ENCODE data around the gene DMRTC1.
"Not testable (repeated sequence)": the region's sequence is repeated elsewhere in the genome, so short reads cannot be mapped to it uniquely, and the experiment has no call there.

The DMRTC1 gene, protein sequence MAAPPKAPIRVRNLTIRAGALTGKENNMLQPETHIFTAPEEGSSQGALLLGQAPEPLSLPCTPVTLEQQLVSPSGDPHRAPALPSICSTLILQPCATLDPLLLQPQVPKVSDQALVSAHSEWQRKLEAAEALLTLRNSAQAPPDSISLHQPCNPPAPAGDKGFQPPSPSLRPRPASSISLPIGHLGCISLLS

DNA sequence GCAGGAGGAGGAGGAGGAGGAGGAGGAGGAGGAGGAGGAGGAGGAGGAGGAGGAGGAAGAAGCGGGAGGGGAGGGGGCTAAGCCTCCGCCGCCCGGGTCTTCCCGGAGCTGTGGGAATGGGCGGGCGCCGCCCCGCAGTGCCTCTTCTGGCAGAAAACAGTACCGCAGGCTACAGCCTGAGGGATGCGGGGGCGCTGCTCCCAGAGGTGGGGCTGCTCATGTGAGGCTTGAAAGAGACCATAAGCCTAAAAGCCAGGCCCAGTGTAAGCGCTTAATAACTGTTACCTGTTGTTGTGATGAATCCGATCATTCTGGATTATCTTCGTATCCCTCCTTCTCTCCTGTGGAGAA, at the start of gene DMRTC1:
Gene DMRTC1 (minus strand): TSS at position 19 of the 351 bp plus-strand sequence. CDS start 68,143 bp downstream, outside the sequence.
- not testable (repeated sequence) for DNase-seq (ENCODE audit: low spot score)

DNA sequence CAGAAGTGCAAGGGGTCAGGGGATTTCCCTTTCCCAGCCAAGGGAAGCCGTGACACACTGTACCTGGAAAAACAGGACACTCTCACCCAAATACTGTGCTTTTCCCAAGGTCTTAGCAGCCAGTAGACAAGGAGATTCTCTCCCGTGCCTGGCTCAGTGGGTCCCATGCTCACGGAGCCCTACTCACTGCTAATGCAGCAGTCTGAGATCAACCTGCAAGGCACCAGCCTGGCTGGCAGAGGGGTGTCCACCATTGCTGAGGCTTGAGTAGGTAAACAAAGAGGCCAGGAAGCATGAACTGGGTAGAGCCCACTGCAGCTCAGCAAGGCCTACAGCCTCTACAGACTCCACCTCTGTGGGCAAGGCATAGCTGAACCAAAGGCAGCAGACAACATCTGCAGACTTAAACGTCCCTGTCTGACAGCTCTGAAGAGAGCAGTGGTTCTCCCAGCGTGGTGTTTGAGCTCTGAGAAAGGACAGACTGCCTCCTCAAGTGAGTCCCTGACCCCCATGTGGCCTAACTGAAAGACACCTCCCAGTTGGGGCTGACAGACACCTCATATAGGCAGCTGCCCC, 37.3 kb upstream of the DMRTC1 start:
- DNase-seq (ENCODE audit: low spot score) = not testable (repeated sequence)

DNA sequence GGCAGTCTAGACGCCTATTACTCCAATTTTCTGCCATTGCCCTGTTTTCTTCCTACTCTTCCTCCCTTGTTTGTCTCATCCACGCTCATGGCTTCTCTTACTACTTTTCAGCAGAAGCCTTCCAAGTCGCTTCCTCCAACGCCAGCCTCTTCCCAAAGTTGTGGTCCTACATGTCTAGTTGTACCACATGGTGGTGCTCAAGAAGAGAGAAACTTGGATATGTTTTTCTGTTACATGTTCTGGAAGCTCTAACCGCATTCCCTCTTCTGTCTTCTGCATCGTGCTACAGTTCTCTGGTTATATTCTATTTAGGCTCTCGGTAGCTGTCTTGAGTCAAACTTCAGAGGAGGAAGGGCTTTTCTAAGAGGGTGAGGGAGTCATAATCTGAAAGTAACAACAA, 31.2 kb upstream of the DMRTC1 start:
- not testable (repeated sequence) for DNase-seq (ENCODE audit: low spot score)

DNA sequence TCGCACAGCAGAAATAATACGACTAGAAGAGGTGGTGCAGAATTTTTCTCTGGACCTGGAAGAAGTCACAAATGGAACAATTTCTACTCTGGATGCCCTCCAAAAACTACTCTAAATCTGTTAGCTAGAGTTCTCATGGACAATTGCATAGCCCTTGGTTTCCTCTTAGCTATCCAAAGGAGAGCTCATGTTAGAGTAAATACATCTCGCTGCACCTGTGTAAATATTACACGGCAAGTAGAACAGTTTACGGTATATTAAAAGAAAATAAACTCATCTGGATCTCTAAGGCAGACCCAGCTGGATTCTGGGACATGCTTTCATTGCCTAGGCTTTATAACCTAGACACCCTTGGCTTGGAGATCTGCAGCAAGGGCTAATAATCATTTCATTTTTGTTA, 28.2 kb upstream of the DMRTC1 start:
- not testable (repeated sequence) for DNase-seq (ENCODE audit: low spot score)

DNA sequence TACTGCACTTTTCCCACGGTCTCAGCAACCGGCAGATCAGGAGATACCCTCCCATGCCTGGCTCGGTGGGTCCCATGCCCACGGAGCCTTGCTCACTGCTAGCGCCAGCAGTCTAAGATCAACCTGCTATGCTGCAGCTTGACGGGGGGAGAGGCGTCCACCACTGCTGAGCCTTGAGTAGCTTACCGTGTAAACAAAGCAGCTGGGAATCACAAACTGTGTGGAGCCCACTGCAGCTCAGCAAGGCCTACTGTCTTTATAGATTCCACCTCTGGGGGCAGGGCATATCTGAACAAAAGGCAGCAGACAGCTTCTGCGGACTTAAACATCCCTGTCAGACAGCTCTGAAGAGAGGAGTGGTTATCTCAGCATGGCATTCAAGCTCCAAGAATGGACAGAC, 16.3 kb upstream of the DMRTC1 start:
- not testable (repeated sequence) for DNase-seq (ENCODE audit: low spot score)

DNA sequence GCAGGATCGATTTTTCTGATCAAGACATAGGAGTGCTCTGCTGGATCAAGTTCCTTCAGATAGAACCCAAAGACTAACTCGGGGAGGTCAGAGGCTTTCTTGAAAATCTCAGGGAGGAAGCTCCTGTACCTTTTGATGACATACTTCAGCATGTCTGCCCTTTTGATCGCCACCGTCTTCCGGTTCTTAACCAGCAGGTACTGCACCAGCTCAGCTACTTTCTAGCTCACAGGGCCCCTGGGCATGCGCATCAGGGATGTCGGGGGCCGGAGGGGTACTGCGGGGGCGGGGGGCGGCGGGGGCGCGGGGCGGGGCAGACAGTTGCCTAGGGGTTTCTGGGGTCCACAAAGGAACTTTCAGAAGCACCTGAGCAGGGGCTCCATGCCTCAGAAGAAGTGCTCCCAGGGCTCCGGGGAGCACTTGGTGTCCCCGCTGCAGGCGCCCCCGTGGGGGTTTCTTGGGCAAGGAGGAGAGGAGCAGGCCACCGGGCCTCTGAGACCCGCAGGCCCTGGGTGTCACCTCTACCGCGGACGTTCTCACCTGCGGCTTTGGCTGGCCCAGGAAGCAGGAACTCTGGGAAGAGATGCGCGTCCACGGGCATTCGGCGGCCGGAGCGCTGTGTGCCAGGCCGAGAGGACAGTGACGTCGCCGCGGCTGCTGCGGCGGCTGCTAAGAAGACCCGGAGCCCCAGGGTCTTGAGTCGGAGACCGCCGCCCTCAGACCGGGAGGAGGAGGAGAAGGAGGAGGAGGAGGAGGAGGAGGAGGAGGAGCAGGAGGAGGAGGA, 410 bp downstream of the DMRTC1 start:
- not testable (repeated sequence) for DNase-seq (ENCODE audit: low spot score)

DNA sequence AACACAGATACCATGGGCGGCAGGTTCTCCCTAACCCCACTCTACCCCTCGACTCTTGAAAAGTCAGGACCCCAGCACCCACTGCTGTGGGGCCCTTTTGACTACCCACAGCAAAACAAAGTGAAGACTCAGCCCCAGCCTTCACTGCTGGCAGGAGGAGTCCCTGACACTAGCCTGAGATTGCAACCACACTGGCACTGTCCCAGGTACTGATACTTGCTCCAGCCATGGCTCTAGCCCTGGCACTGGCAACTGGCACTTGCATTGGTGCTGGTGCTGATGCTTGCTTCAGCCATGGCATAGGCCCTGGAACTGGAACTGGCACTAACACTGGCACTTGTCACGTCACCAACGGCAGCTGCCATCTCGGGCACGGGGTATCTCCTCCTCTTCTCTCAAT, 1.4 kb downstream of the DMRTC1 start:
- not testable (repeated sequence) for DNase-seq (ENCODE audit: low spot score)

DNA sequence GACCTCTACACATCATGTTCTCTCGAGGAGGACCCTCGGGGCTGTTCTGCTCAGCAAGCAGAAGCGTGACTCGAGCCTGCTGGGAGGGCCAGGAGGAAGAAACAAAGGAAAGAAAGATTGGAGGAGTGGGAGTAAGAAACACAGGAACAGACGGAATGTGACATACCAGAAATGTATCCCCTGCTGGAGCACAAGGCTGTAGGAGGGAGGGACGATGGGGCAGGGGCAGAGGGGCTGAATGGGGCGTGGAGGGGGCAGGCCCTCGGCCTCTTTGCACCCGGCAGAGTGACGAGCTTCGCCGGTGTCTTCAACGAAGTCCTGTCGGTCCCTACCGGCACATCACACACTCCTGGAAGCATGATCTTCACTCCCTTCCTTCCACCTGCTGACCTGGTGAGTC, 5.7 kb downstream of the DMRTC1 start, which contains the start of gene FAM236A:
Gene FAM236A (plus strand): TSS at position 301 of the 400 bp plus-strand sequence. CDS start 57 bp downstream, at position 358.
- DNase-seq (ENCODE audit: low spot score) = not testable (repeated sequence)

DNA sequence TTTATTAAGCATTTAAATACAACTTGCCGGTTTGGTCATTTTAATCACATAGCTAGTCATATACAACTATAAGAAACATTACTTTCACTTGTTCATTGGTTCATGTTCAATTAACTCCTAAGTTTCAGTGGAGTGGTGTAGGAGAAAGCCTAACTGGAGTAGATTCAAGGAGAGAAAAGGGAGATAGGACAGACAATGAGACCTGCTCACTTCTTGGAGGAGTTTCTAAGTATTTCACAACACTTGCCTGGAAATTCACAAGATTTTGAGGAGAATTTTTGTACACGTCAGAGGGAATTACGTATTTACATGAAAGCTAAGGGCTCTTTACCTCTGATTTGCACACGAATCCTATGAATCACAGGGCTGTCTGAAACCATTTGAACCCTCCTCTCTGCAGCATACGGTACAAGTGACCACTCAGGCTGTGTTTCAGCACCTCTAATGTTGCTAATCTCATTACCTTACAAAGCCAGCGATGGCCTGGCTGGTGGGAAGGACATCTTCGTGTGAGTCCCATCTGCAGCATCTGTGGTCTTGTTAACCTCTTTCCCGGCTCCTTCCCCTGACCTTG, 6.7 kb downstream of the DMRTC1 start:
- DNase-seq (ENCODE audit: low spot score) = not testable (repeated sequence)

DNA sequence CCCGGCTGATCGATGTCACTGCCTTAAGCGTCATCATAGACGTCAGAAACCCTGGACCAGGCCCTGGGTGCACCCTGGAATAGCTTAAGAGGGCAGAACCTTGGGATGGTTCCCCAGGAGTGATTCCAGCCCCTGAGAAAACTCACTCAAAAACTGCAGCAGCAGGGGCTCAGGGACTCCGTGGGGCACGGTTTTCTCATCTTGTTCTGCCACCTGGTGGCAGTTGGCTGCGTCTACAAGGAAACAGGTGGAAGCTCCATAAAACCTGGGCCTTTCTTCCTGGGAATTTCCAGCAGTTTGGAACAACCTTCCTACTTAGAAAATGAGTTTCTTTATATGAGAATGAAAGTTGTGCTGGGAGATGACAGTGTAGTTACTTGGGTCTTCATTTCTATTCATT, 7.2 kb downstream of the DMRTC1 start:
- not testable (repeated sequence) for DNase-seq (ENCODE audit: low spot score)

DNA sequence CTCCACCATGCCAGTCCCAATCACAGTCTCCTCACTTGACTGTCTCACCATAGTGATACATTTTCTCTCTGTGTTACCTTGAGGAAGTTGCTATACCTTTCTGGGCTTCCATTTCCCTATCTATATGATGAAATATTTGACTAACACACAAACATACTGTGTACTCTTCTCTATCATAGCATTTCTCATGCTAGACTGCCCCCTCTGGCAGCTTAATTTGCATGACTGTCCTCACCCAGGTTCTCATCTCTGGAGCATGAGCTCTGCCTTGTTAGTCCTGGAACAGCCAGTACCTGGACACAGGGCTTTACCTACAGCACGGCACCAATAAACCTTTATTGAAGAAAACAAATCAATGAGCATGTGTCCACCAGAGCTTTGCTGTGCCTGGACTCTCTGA, 11.4 kb downstream of the DMRTC1 start:
- not testable (repeated sequence) for DNase-seq (ENCODE audit: low spot score)

DNA sequence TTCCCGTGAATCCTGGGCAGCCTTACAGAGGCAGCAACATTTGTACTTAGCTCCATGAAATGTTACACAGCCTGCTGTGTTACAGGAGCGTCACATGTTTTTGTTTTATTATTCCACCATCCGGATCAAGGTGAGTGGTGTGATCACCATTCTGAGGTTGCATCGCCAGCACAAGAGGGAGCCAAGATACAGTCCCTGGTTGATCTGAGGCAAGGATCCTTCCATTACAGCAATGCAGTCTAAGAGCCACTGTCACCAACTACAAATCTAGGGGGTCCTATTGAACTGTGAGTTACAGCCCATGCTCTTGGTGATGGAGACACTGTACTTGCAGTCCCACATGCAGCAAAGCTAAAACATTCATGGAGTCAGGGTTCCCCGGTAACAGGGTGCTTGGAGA, 27.5 kb downstream of the DMRTC1 start:
- DNase-seq (ENCODE audit: low spot score) = not testable (repeated sequence)

DNA sequence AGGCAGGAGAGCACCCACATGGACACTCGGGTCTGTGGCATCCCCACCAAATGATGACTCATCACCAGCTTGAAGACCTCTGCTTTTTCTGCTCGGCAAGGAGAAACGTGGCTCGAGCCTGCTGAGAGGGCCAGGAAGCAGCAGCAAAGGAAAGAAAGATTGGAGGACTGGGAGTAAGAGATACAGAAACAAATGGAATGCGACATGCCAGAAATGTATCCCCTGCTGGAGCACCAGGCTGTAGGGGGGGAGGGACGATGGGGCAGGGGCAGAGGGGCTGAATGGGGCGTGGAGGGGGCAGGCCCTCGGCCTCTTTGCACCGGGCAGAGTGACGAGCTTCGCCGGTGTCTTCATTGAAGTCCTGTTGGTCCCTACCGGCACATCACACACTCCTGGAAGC, 31.3 kb downstream of the DMRTC1 start, which contains the start of gene FAM236C:
Gene FAM236C (plus strand): TSS at position 301 of the 400 bp plus-strand sequence. CDS start 100 bp downstream, outside the sequence.
- not testable (repeated sequence) for DNase-seq (ENCODE audit: low spot score)

DNA sequence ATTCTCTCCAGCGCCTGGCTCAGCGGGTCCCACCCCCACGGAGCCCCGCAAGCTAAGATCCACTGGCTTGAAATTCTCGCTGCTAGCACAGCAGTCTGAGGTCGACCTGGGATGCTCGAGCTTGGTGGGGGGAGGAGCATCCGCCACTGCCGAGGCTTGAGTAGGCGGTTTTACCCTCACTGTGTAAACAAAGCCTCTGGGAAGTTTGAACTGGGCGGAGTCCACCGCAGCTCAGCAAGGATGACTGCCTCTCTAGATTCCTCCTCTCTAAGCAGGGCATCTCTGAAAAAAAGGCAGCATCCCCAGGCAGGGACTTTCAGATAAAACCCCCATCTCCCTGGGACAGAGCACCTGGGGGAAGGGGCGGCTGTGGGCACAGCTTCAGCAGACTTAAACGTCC, 53.9 kb downstream of the DMRTC1 start:
- not testable (repeated sequence) for DNase-seq (ENCODE audit: low spot score)

DNA sequence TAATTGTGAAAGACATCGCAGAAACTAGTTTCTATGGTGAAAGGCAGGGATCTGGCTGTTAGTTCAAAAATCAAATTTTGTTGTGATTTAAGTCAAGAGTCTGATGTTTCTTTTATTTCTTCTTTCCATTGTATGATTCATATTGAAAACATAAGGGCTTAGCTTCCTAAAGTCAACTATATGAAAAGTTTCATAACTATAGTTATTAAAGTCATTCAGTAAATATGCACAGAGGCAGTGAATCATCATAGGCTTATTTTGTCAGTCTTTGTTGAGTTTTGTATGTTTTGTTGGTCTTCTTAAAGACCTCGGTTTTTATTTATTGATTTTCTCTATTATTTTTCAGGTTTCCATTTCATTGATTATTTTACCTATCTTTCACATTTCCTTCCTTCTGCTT, 60.7 kb downstream of the DMRTC1 start:
- not testable (repeated sequence) for DNase-seq (ENCODE audit: low spot score)

DNA sequence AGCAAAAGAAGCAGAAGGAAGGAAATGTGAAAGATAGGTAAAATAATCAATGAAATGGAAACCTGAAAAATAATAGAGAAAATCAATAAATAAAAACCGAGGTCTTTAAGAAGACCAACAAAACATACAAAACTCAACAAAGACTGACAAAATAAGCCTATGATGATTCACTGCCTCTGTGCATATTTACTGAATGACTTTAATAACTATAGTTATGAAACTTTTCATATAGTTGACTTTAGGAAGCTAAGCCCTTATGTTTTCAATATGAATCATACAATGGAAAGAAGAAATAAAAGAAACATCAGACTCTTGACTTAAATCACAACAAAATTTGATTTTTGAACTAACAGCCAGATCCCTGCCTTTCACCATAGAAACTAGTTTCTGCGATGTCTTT, 106.1 kb downstream of the DMRTC1 start:
- not testable (repeated sequence) for DNase-seq (ENCODE audit: low spot score)

DNA sequence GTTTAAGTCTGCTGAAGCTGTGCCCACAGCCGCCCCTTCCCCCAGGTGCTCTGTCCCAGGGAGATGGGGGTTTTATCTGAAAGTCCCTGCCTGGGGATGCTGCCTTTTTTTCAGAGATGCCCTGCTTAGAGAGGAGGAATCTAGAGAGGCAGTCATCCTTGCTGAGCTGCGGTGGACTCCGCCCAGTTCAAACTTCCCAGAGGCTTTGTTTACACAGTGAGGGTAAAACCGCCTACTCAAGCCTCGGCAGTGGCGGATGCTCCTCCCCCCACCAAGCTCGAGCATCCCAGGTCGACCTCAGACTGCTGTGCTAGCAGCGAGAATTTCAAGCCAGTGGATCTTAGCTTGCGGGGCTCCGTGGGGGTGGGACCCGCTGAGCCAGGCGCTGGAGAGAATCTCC, 112.9 kb downstream of the DMRTC1 start:
- not testable (repeated sequence) for DNase-seq (ENCODE audit: low spot score)
